Measurements from ENCODE around the gene SMS. TPM values are rescaled to one million over a fixed set of nuclear protein-coding genes. Genes with fewer than 3 reads are reported as not detected.

The SMS gene
- total RNA-seq, 2 donors from 2014 or later: 40.3 to 41.3 TPM

GRCh38 chrX:22043872-22044271, 103.4 kb downstream of the SMS start:
- DNase-seq (ENCODE audit: low spot score): no peak
- Histone ChIP-seq H3K27ac (no peak overlapping the region), H3K36me3 (no peaks in the 10 kb centered on the region), H3K27me3 (no peaks in the 10 kb centered on the region), H3K9me3 (no peaks in the 10 kb centered on the region), H3K4me1 (no peaks in the 10 kb centered on the region), H3K4me3 (no peak overlapping the region)
- no peak for TF ChIP-seq CTCF (IDR thresholded peaks at IDR 0.05)

Other genes starting within 250 kb of the SMS start
- 100 to 1,000 TPM; 403 to 651 TPM for gene SMPX, start 182.6 kb upstream of the SMS start, total RNA-seq
- 10 to 100 TPM in 1 of 2 donors, 1 to 10 TPM in 1; 6.9 to 10.0 TPM for gene MBTPS2, start 101.1 kb upstream of the SMS start, total RNA-seq
- gene YY2, start 84.7 kb upstream of the SMS start, total RNA-seq: under 1 TPM; 0.63 to 0.98 TPM
- not detected for gene PHEX, start 91.6 kb downstream of the SMS start, total RNA-seq